Amygdala (tissue), 56 donors: ENCODE results near the gene MED8.

Source experiments
- DNase-seq, 56 donors: peaks; one replicate each; lab custom pipeline; 2025; lab: John Stamatoyannopoulos, UW

Gene MED8

GRCh38 chr1:43389326-43390313 is at the start of gene MED8, which contains the start of gene SZT2:
Gene MED8 (minus strand): TSS chr1:43389800. CDS start chr1:43389764, 36 bp downstream.
Gene SZT2 (plus strand): TSS chr1:43389899. CDS start chr1:43389969, 70 bp downstream.
- peak; percentile 66 to 97 (median 90) for DNase-seq

GRCh38 chr1:43438953-43439581 is 49.5 kb upstream of the MED8 start:
- no peak for DNase-seq

DNA sequence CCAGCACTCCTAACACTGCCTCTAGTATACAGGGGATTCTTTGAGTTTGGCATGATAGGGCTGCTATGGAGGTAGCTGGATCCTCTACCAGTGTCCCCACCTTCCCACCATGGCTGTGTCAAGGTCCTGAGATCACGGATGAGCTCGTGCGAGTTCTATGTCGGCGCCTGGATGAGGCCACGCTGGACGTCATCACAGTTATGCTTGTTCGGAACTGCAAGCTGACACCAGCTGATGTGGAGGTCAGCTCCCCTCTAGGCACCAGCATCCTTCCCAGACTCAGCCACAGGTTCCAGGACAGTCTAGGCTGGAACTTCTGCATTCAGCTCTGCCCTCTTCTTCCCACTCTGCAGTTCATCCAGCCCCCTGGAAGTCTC is 49.0 kb upstream of the MED8 start:
- no peak for DNase-seq

DNA sequence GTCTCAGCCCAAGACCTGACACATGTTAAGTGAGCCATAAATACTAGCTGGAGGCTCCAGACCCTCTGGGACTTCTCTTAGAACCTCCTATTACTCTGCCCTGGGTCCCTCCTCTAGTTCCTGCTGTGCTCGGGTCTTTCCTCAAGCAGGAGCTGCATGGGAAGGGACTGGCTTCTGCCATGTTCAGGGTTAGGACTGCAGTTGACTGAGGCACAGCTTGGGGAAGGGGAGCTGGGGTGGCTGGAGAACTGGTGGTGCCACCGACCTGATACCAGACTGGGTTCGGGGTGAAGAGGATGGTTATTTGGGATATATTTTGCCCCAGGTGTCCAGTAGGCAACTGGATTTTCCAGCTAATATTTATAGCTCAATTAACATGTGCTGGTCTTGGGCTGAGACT is 48.4 kb upstream of the MED8 start:
- no peak for DNase-seq

- DNase-seq = no peak
Observed at GRCh38 chr1:43437031-43437973, 47.7 kb upstream of the MED8 start.

GRCh38 chr1:43436371-43436770 is 46.8 kb upstream of the MED8 start:
- DNase-seq = no peak

- DNase-seq = peak in 2 of 56 donors; percentile 7 to 13
Observed at GRCh38 chr1:43435146-43436145, 45.8 kb upstream of the MED8 start.

DNA sequence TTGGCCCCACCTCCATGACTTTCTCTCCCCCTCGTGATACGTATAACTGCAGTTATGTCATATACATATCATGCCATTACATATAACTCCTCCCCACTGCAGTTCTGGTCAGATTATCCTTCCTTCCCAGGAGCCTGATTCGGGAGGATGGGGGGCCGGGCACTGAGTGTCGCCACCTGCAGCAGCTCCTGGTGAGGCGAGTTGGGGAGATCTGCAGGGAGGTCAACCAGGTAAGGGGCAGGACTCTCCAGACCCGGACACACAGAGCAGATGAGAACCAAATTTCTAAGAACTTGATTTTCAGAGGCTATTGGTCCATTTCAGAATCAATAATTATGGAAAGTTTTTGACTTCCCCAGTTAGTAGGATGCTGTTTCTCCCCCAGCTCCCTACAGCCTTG is 44.7 kb upstream of the MED8 start:
- no peak for DNase-seq

DNA sequence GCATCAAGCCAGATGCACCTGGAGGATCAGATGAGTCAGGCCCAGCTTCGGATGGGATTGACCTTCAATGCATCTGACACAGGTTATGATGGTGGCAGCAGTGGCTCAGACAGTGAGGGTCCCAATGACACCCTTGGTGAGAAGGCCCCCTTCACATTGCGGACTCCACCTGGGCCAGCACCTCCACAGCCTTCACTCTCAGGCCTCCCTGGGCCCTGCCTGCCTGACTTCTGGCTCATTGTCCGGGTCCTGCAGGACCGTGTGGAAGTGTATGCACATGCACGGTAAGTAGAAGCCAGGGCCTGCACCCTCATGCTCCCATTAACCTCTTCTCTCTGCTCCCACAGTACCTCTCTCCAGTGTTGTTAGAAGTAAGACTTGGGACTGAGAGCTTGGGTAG is 43.3 kb upstream of the MED8 start:
- DNase-seq = no peak

DNA sequence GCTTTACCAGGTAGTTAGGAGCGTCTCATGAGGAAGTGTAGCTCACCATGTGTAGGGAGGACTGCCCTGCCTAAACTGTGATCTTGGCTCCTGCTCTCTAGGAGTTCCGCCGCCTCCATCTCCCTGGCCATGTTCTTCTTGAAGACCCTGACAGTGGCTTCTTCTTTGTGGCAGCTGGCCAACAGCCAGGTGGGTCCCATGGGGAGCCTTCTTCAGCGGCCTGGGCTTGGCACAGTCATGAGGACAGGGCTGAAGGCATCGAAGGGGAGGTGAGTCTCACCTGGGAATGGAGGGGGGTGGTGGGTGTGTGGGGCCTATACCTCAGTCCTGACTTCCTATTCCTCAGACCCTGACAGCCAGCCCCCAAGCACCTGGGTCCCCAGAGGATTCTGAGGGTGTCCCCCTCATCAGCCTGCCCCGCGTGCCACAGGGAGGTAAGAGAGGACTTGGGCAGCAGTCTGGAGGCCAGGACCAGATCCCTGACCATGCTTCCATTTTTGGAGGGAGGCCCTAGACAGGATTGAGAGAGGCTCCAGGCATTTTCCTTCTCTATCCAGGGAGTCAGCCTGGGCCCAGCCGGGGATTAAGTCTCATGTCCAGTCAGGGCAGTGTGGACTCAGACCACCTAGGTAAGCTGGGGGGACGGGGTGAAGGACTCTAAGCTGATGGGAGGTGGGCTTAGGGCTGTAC is 42.7 kb upstream of the MED8 start:
- no peak for DNase-seq

- no peak for DNase-seq
Observed at GRCh38 chr1:43431676-43432075, 42.1 kb upstream of the MED8 start.

GRCh38 chr1:43430831-43431230 is 41.2 kb upstream of the MED8 start:
- no peak for DNase-seq

- no peak for DNase-seq
Observed at GRCh38 chr1:43427941-43428340, 38.3 kb upstream of the MED8 start.

GRCh38 chr1:43427524-43427923 is 37.9 kb upstream of the MED8 start:
- DNase-seq = no peak

- no peak for DNase-seq
Observed at GRCh38 chr1:43426221-43426620, 36.6 kb upstream of the MED8 start.

DNA sequence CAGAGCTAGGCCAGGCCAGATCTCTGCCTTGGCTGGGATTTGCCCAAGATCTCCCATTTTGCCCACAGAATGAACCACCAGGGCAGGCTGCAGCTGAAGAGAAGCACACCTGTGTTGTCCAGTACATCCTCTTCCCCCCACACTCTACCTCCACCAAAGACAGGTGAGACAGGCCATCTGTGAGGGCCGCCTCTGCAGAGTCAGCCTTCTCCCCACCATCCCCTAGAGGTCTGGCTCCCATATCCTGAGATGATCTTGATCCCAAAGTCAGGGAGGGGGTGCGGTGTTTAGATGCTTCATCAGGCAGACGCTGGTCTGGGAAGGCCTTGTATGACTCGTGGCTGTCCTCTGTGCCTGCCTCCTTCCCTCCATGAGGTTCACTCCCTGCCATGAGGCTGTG is 35.4 kb upstream of the MED8 start:
- no peak for DNase-seq

- DNase-seq = no peak
Observed at GRCh38 chr1:43423672-43424550, 34.3 kb upstream of the MED8 start.
